K562 (cell line): Measurements from ENCODE around the gene COX4I2. TPM values are rescaled to one million over a fixed set of nuclear protein-coding genes. Genes with fewer than 3 reads are reported as not detected.

Experiments
- ATF3 ChIP-seq, 2 experiments: fragments of 450-650 bp in 1 of 2; sonication (generic) in 1 of 2; formaldehyde crosslinking in 1 of 2; IDR thresholded peaks in 1 of 2; conservative IDR thresholded peaks in 1 of 2; 2 replicates each; pipeline versions ENCODE4 v1.6.1 to v1.8.1; 2016 to 2023; ENCODE audit warnings: mild to moderate bottlenecking in 2 of 2, moderate library complexity in 2 of 2, inconsistent platforms in 1 of 2, missing genetic modification reagents in 1 of 2
- BHLHE40 ChIP-seq: IDR thresholded peaks from 2 replicates; pipeline ENCODE4 v1.6.1; 2011; ENCODE audit warnings: low read length, improper control_type of control experiment
- DACH1 ChIP-seq: fragments of 450-650 bp; IDR thresholded peaks from 2 replicates; pipeline ENCODE4 v1.6.1; 2018; ENCODE audit not compliant: partially characterized antibody
- ETS1 ChIP-seq: conservative IDR thresholded peaks from 2 replicates; pipeline ENCODE4 v1.6.1; 2011; ENCODE audit warnings: low read depth, mild to moderate bottlenecking, low read length; ENCODE audit not compliant: control insufficient read depth
- HSF4 ChIP-seq: fragments of 250-450 bp; sonication (Bioruptor Pico); IDR thresholded peaks from 2 replicates; pipeline ENCODE4 v2.1.2; 2022; ENCODE audit warnings: mild to moderate bottlenecking, moderate library complexity, borderline replicate concordance
- MAZ ChIP-seq, 2 experiments: fragments of 450-650 bp in 1 of 2; sonication (generic) in 1 of 2; formaldehyde crosslinking; IDR thresholded peaks in 1 of 2; conservative IDR thresholded peaks in 1 of 2; 2 replicates each; pipeline versions ENCODE4 v1.4.0 to v1.5.0; 2020; ENCODE audit warnings: mild to moderate bottlenecking in 1 of 2, missing genetic modification reagents in 1 of 2
- NCOR1 ChIP-seq: fragments of 450-650 bp; IDR thresholded peaks from 2 replicates; pipeline ENCODE4 v1.6.1; 2016; ENCODE audit warnings: mild to moderate bottlenecking, moderate library complexity
- PHF20 ChIP-seq: fragments of 450-650 bp; IDR thresholded peaks from 2 replicates; pipeline ENCODE4 v1.6.1; 2018; ENCODE audit not compliant: partially characterized antibody
- RCOR1 ChIP-seq, 2 experiments: IDR thresholded peaks; 2 replicates each; pipeline ENCODE4 v1.6.1; 2012; ENCODE audit warnings: low read depth in 2 of 2, low read length in 2 of 2, borderline replicate concordance in 1 of 2, improper control_type of control experiment in 1 of 2
- RREB1 ChIP-seq: fragments of 250-450 bp; sonication (Bioruptor Pico); IDR thresholded peaks from 2 replicates; pipeline ENCODE4 v1.4.0; 2020
- TFAP4 ChIP-seq: sonication (generic); formaldehyde crosslinking; IDR thresholded peaks from 2 replicates; pipeline ENCODE4 v1.8.0; 2022; ENCODE audit warnings: missing genetic modification reagents, mild to moderate bottlenecking, moderate library complexity, borderline replicate concordance
- UBTF ChIP-seq, 2 experiments: IDR thresholded peaks; 2 replicates each; pipeline ENCODE4 v1.6.1; 2012; ENCODE audit warnings: improper control_type of control experiment in 2 of 2, low read depth in 2 of 2, low read length in 2 of 2, borderline replicate concordance in 1 of 2
- ZNF79 ChIP-seq: fragments of 250-450 bp; sonication (Bioruptor Pico); IDR thresholded peaks from 2 replicates; pipeline ENCODE4 v1.4.0; 2020; ENCODE audit warnings: low read depth, mild to moderate bottlenecking, moderate library complexity
- polyA plus RNA-seq, 8 experiments: library from polyadenylated mRNA; depleted of rRNA in 4 of 8; stranded (reverse) in 5 of 8; unstranded in 3 of 8; fragments of >200 nt; fragmentation: Nextera tagmentation in 2 of 8; fragmentation: Illumina TruSeq in 1 of 8; extraction: Ambion mirVana in 2 of 8; extraction: Trizol in 1 of 8; gene quantifications; 2 replicates each; pipeline versions ENCODE4 v1.2.1 to v1.2.3, GENCODE V29; 2011 to 2014; ENCODE audit warnings: inconsistent platforms in 1 of 8, missing spikeins in 1 of 8
- total RNA-seq, 7 experiments: library from RNA; depleted of rRNA in 6 of 7; stranded (reverse); fragments of >200 nt in 6 of 7; fragmentation: Illumina TruSeq in 2 of 7; extraction: Trizol in 2 of 7; gene quantifications; 2 replicates each; pipeline versions ENCODE4 v1.2.1 to v1.2.3, GENCODE V29; 2011 to 2021; ENCODE audit warnings: low replicate concordance in 1 of 7

Gene COX4I2
- total and polyA plus RNA-seq, 9 of the 15 experiments (the other 6 are each of a cell fraction or from before 2014, with no cell fraction given) = not detected

- TF ChIP-seq TFAP4 (CRISPR knock-in tag) (peak; percentile 92), BHLHE40 (peak; percentile 53), ZNF79 (no peak), RCOR1 (IDR thresholded peaks at IDR 0.05; ENCODE audit: borderline replicate concordance in 1 of 2, low read depth in 2 of 2, low read length in 2 of 2) (peak in 1 of 2 experiments; percentile 48; a peak in 1 of 4 replicates), ETS1 (no peak), NCOR1 (peak; percentile 84), MAZ (CRISPR knock-in tag; conservative IDR thresholded peaks at IDR 0.05 in 1 of 2, IDR thresholded peaks at IDR 0.05 in 1 of 2) (peak; percentile 85 to 95), PHF20 (peak; percentile 18), UBTF (IDR thresholded peaks at IDR 0.05; ENCODE audit: borderline replicate concordance in 1 of 2, low read depth in 2 of 2, low read length in 2 of 2) (peak; percentile 78 to 84; a peak in 3 of 4 replicates), ATF3 (IDR thresholded peaks at IDR 0.05) (peak; percentile 35; the same call in 1 of the 2 replicates), ATF3 (CRISPR knock-in tag; conservative IDR thresholded peaks at IDR 0.05) (0 out of 2 replicates have a peak, but pooled peaks have one; percentile 7), RREB1 (CRISPR knock-in tag) (0 out of 2 replicates have a peak, but pooled peaks have one; percentile 63), HSF4 (no peak), DACH1 (peak; percentile 64)
These were observed 29.3 kb upstream of the COX4I2 start (continued) for GRCh38 chr20:31608251-31608945.
